SK-N-SH treated with all-trans-retinoic acid at 6 μM for 48 hours (cell line): ENCODE results near the gene MOV10L1.
"Not testable (repeated sequence)": the region's sequence is repeated elsewhere in the genome, so short reads cannot be mapped to it uniquely, and the experiment has no call there.

ENCODE experiments used
- ATAC-seq: fragments of 200-7000 bp; cut with Tn5 transposase; 3 replicates; pipeline ENCODE4 v1.9.1; 2020; ENCODE audit warnings: mild to moderate bottlenecking, moderate library complexity
- ARNTL ChIP-seq: fragments of 450-650 bp; formaldehyde crosslinking; IDR thresholded peaks from 2 replicates; pipeline ENCODE4 v1.5.0; 2020; ENCODE audit warnings: low read depth, mild to moderate bottlenecking, moderate library complexity, borderline replicate concordance
- CREB5 ChIP-seq: fragments of 250-450 bp; sonication (Bioruptor Pico); IDR thresholded peaks from 2 replicates; pipeline ENCODE4 v1.5.1; 2020; ENCODE audit warnings: low read depth, mild to moderate bottlenecking, moderate library complexity
- CSDC2 ChIP-seq: fragments of 250-450 bp; sonication (Bioruptor Pico); IDR thresholded peaks from 2 replicates; pipeline ENCODE4 v1.5.0; 2020; ENCODE audit warnings: mild to moderate bottlenecking, moderate library complexity
- GLIS3 ChIP-seq: fragments of 250-450 bp; sonication (Bioruptor Pico); IDR thresholded peaks from 2 replicates; pipeline ENCODE4 v1.5.0; 2020; ENCODE audit warnings: mild to moderate bottlenecking, moderate library complexity
- ISL1 ChIP-seq: fragments of 250-450 bp; sonication (Bioruptor Pico); IDR thresholded peaks from 2 replicates; pipeline ENCODE4 v2.1.2; 2022; ENCODE audit warnings: mild to moderate bottlenecking, moderate library complexity
- OSR1 ChIP-seq: fragments of 250-450 bp; sonication (Bioruptor Pico); IDR thresholded peaks from 2 replicates; pipeline ENCODE4 v1.8.0; 2022; ENCODE audit warnings: moderate library complexity, mild to moderate bottlenecking, inconsistent platforms
- PATZ1 ChIP-seq: fragments of 250-450 bp; sonication (Bioruptor Pico); IDR thresholded peaks from 2 replicates; pipeline ENCODE4 v1.8.0; 2020; ENCODE audit warnings: mild to moderate bottlenecking, moderate library complexity, borderline replicate concordance
- PPARA ChIP-seq: fragments of 250-450 bp; sonication (Bioruptor Pico); IDR thresholded peaks from 2 replicates; pipeline ENCODE4 v1.5.0; 2020; ENCODE audit warnings: mild to moderate bottlenecking, borderline replicate concordance
- RARB ChIP-seq: fragments of 250-450 bp; sonication (Bioruptor Pico); IDR thresholded peaks from 2 replicates; pipeline ENCODE4 v1.8.0; 2021; ENCODE audit warnings: mild to moderate bottlenecking, moderate library complexity
- TCF4 ChIP-seq: fragments of 250-450 bp; sonication (Bioruptor Pico); IDR thresholded peaks from 2 replicates; pipeline ENCODE4 v1.8.0; 2021; ENCODE audit warnings: mild to moderate bottlenecking, moderate library complexity, borderline replicate concordance
- TOX ChIP-seq: fragments of 250-450 bp; sonication (Bioruptor Pico); IDR thresholded peaks from 2 replicates; pipeline ENCODE4 v1.8.0; 2021; ENCODE audit warnings: mild to moderate bottlenecking, moderate library complexity, borderline replicate concordance
- TSHZ2 ChIP-seq: fragments of 250-450 bp; sonication (Bioruptor Pico); IDR thresholded peaks from 2 replicates; pipeline ENCODE4 v1.5.0; 2020; ENCODE audit warnings: mild to moderate bottlenecking, moderate library complexity
- ZC3H10 ChIP-seq: fragments of 250-450 bp; sonication (Bioruptor Pico); IDR thresholded peaks from 2 replicates; pipeline ENCODE4 v1.5.1; 2021; ENCODE audit warnings: mild to moderate bottlenecking, moderate library complexity
- ZFP3 ChIP-seq: fragments of 250-450 bp; sonication (Bioruptor Pico); IDR thresholded peaks from 2 replicates; pipeline ENCODE4 v1.5.0; 2020; ENCODE audit warnings: mild to moderate bottlenecking, moderate library complexity
- ZFP30 ChIP-seq: fragments of 450-650 bp; formaldehyde crosslinking; IDR thresholded peaks from 2 replicates; pipeline ENCODE4 v1.5.0; 2022; ENCODE audit warnings: mild to moderate bottlenecking, moderate library complexity
- ZNF565 ChIP-seq: fragments of 450-650 bp; formaldehyde crosslinking; conservative IDR thresholded peaks from 2 replicates; pipeline ENCODE4 v1.5.0; 2020; ENCODE audit warnings: low read depth, mild to moderate bottlenecking, moderate library complexity
- ZNF70 ChIP-seq: fragments of 450-650 bp; formaldehyde crosslinking; IDR thresholded peaks from 2 replicates; pipeline ENCODE4 v1.5.0; 2020; ENCODE audit warnings: mild to moderate bottlenecking, moderate library complexity
- ZNF8 ChIP-seq: fragments of 450-650 bp; formaldehyde crosslinking; IDR thresholded peaks from 2 replicates; pipeline ENCODE4 v1.5.0; 2020; ENCODE audit warnings: mild to moderate bottlenecking, moderate library complexity
- TF ChIP-seq, protein P1 (sequence below): fragments of 250-450 bp; sonication (Bioruptor Pico); IDR thresholded peaks from 2 replicates; pipeline ENCODE4 v1.8.0; 2021; ENCODE audit warnings: low read depth, mild to moderate bottlenecking, moderate library complexity, borderline replicate concordance

Gene MOV10L1

GRCh38 chr22:50165436-50166123, 75.8 kb downstream of the MOV10L1 start (continued):
- TF ChIP-seq, protein P1, sequence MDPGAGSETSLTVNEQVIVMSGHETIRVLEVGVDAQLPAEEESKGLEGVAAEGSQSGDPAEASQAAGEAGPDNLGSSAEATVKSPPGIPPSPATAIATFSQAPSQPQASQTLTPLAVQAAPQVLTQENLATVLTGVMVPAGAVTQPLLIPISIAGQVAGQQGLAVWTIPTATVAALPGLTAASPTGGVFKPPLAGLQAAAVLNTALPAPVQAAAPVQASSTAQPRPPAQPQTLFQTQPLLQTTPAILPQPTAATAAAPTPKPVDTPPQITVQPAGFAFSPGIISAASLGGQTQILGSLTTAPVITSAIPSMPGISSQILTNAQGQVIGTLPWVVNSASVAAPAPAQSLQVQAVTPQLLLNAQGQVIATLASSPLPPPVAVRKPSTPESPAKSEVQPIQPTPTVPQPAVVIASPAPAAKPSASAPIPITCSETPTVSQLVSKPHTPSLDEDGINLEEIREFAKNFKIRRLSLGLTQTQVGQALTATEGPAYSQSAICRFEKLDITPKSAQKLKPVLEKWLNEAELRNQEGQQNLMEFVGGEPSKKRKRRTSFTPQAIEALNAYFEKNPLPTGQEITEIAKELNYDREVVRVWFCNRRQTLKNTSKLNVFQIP, result no peak

DNA sequence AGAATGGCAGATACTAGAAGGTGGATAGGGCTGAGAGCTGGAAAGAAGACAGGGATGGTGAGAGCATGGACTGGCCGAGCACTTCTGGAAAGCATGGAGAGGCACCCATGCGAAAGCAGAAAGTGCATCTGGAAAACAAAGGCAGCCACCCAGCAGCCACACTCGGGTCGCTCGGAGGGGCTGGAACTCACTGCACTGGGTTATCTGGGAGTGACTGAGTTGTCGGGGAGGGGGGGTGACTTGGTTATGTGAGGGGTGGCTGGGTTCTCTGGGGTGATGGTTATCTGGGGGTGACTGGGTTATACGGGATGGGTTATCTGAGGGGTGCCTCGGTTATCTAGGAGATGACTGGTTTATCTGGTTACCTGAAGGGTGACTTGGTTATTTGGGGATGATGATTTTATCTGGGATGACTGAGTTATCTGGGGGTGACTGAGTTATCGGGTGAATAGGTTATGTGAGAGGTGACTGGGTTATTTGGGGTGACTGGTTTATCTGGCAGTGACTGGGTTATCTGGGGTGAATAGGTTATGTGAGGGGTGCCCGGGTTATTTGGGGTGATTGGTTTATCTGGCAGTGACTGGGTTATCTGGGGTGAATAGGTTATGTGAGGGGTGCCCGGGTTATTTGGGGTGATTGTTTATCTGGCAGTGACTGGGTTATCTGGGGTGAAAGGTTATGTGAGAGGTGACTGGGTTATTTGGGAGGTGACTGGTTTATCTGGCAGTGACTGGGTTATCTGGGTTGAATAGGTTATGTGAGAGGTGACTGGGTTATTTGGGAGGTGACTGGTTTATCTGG, 78.1 kb downstream of the MOV10L1 start:
- TF ChIP-seq ISL1 (CRISPR knock-in tag) (no peak), ZFP30 (CRISPR knock-in tag) (no peak), TOX (CRISPR knock-in tag) (no peak), PPARA (no peak), TSHZ2 (CRISPR knock-in tag) (no peak), ZFP3 (CRISPR knock-in tag) (no peak), CREB5 (CRISPR knock-in tag) (no peak), OSR1 (CRISPR knock-in tag) (no peak), GLIS3 (CRISPR knock-in tag) (no peak), CSDC2 (CRISPR knock-in tag) (no peak), ZC3H10 (CRISPR knock-in tag) (no peak), ZNF70 (CRISPR knock-in tag) (no peak), ZNF565 (CRISPR knock-in tag) (no peak), PATZ1 (CRISPR knock-in tag) (no peak), ZNF8 (CRISPR knock-in tag) (no peak)
- no peak for ATAC-seq

DNA sequence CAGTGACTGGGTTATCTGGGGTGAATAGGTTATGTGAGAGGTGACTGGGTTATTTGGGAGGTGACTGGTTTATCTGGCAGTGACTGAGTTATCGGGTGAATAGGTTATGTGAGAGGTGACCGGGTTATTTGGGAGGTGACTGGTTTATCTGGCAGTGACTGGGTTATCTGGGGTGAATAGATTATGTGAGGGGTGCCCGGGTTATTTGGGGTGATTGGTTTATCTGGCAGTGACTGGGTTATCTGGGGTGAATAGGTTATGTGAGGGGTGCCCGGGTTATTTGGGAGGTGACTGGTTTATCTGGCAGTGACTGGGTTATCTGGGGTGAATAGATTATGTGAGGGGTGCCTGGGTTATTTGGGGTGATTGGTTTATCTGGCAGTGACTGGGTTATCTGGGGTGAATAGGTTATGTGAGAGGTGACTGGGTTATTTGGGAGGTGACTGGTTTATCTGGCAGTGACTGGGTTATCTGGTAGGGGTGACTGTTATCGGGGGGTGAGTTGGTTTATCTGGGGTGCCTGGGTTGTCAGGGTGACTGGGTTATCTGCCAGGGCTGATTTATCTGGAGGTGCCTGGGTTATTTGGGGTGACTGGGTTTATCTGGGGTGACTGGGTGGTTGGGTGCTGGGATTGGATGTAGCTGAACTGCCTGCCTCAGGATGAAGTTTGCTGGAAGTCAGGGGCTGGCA, 78.8 kb downstream of the MOV10L1 start:
- ATAC-seq, result not testable (repeated sequence)

DNA sequence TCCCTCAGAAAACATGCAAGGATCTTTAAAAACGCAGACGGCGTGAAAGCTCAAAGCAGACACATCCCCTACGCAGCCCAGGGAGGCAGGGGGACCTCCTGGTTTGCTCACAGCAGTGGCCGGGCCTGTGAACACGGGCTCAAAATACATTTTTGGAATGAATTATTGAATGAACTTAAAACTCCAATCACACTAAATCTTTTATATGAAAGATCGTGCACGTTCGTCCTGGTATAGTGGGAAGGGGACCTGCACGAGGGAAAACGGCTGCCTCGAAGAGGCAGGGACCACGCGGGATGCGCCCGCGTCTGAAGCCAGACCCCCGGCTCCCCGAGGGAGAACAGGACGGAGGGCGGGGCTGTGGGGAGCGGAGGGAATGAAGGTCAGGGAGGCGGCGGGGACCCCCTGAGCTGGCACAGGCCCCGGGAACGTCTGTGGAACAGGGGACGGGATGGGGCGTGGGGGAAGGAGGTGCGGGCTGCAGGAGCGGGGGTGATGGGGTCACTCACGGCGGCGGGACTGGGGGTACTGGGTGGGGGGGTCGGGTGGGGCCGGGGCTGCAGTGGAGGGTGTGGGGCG, 79.5 kb downstream of the MOV10L1 start:
- TF ChIP-seq ZFP3 (CRISPR knock-in tag), result no peak
- TF ChIP-seq PATZ1 (CRISPR knock-in tag), result no peak
- no peak for TF ChIP-seq CSDC2 (CRISPR knock-in tag)
- TF ChIP-seq GLIS3 (CRISPR knock-in tag), result no peak
- no peak for TF ChIP-seq ISL1 (CRISPR knock-in tag)
- TF ChIP-seq RARB, result no peak
- TF ChIP-seq TCF4 (CRISPR knock-in tag), result no peak
- TF ChIP-seq, protein P1, result no peak
- TF ChIP-seq ARNTL, result no peak
- TF ChIP-seq, all 23 proteins: peak for 0
- ATAC-seq, result no peak
